ENCODE measurements around the gene SIAH3. TPM values are rescaled to one million over a fixed set of nuclear protein-coding genes. Genes with fewer than 3 reads are reported as not detected.

SIAH3 gene
- total and polyA plus RNA-seq, 2 experiments from 2014 or later: 0.13 to 0.17 TPM

- DNase-seq (ENCODE audit: low spot score): no peak
These were observed 26.2 kb downstream of the SIAH3 start for GRCh38 chr13:45825387-45825650.

More at GRCh38 chr13:45825387-45825650, 26.2 kb downstream of the SIAH3 start:
- no peaks in the 10 kb centered on the region for H3K79me2 ChIP-seq (replicated peaks; ENCODE audit: insufficient read depth)
- H4K20me1 ChIP-seq (replicated peaks; ENCODE audit: insufficient read depth): no peaks in the 10 kb centered on the region
- no peaks in the 10 kb centered on the region for H3F3A ChIP-seq (replicated peaks; ENCODE audit: low read depth)
- H3K27ac ChIP-seq (ENCODE audit: low read depth): no peak overlapping the region
- no peak overlapping the region for H3K4me3 ChIP-seq
- H2AFZ ChIP-seq: no peak overlapping the region
- no peaks in the 10 kb centered on the region for H3K36me3 ChIP-seq (ENCODE audit: insufficient read depth)
- TF ChIP-seq JUNB (IDR thresholded peaks at IDR 0.05; ENCODE audit: unreplicated experiment) (no peak), ZNF331 (CRISPR knock-in tag; IDR thresholded peaks at IDR 0.05; ENCODE audit: low read depth) (no peak), NANOG (IDR thresholded peaks at IDR 0.05; ENCODE audit: borderline replicate concordance) (no peak), POLR2AphosphoS5 (IDR thresholded peaks at IDR 0.05; ENCODE audit: low read depth) (no peak), EZH2phosphoT487 (IDR thresholded peaks at IDR 0.05; ENCODE audit: unreplicated experiment) (no peak), ZNF462 (CRISPR knock-in tag; IDR thresholded peaks at IDR 0.05) (no peak), EZH2 (IDR thresholded peaks at IDR 0.05; ENCODE audit: low read depth, unreplicated experiment) (no peak), ZNF114 (CRISPR knock-in tag; IDR thresholded peaks at IDR 0.05) (no peak), CTCF (conservative IDR thresholded peaks at IDR 0.05; ENCODE audit: low read depth in 2 of 2) (no peak), ETS1 (IDR thresholded peaks at IDR 0.05) (no peak), CREB1 (CRISPR knock-in tag; IDR thresholded peaks at IDR 0.05; ENCODE audit: low read depth) (no peak), STAT1 (IDR thresholded peaks at IDR 0.05; ENCODE audit: unreplicated experiment) (no peak)
- TF ChIP-seq, protein P1, sequence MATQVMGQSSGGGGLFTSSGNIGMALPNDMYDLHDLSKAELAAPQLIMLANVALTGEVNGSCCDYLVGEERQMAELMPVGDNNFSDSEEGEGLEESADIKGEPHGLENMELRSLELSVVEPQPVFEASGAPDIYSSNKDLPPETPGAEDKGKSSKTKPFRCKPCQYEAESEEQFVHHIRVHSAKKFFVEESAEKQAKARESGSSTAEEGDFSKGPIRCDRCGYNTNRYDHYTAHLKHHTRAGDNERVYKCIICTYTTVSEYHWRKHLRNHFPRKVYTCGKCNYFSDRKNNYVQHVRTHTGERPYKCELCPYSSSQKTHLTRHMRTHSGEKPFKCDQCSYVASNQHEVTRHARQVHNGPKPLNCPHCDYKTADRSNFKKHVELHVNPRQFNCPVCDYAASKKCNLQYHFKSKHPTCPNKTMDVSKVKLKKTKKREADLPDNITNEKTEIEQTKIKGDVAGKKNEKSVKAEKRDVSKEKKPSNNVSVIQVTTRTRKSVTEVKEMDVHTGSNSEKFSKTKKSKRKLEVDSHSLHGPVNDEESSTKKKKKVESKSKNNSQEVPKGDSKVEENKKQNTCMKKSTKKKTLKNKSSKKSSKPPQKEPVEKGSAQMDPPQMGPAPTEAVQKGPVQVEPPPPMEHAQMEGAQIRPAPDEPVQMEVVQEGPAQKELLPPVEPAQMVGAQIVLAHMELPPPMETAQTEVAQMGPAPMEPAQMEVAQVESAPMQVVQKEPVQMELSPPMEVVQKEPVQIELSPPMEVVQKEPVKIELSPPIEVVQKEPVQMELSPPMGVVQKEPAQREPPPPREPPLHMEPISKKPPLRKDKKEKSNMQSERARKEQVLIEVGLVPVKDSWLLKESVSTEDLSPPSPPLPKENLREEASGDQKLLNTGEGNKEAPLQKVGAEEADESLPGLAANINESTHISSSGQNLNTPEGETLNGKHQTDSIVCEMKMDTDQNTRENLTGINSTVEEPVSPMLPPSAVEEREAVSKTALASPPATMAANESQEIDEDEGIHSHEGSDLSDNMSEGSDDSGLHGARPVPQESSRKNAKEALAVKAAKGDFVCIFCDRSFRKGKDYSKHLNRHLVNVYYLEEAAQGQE (IDR thresholded peaks at IDR 0.05; ENCODE audit: unreplicated experiment): no peak
- 0 out of 2 replicates have a peak, but pooled peaks cover 5% of the 10 kb centered on the region for H3K9me2 ChIP-seq (ENCODE audit: insufficient read depth)
- H3K4me1 ChIP-seq (ENCODE audit: insufficient read depth): peaks cover 22% of the 10 kb centered on the region
- Mint-ChIP-seq H3K4me1 (peaks cover 27% of the 10 kb centered on the region), H3K9me3 (no peaks in the 10 kb centered on the region), H3K4me3 (no peak overlapping the region), H3K27me3 (ENCODE audit: insufficient read depth, low read depth, poor library complexity) (no peaks in the 10 kb centered on the region), H3K27ac (no peak overlapping the region), H3K36me3 (ENCODE audit: low read depth) (no peaks in the 10 kb centered on the region)
- no peak overlapping the region for H3K4me2 ChIP-seq
- no peak for ATAC-seq
- no peaks in the 10 kb centered on the region for H3K27me3 ChIP-seq (ENCODE audit: insufficient read depth)

All from GM23338 (cell line).